Keratinocyte (primary cell): ENCODE results near the gene ITPKC. TPM values are rescaled to one million over a fixed set of nuclear protein-coding genes. Genes with fewer than 3 reads are reported as not detected.
A peak's percentile ranks its signal among the peaks of the same experiment; 100 is the strongest.

Experiments
- DNase-seq: peaks from one replicate; pipeline ENCODE4 v3.0.0-alpha.2; 2011; ENCODE audit warnings: low read depth, missing footprints, low spot score
- FAIRE-seq: peaks from 2 replicates; lab custom pipeline; 2011; peaks lifted over from hg19 to GRCh38; lab: Jason Lieb, UNC
- H2AFZ ChIP-seq: 2 replicates; pipeline ENCODE4 v1.6.0; 2012; ENCODE audit warnings: low read length, control low read depth, inconsistent platforms; ENCODE audit not compliant: control insufficient read depth
- H3K27ac ChIP-seq: 2 replicates; pipeline ENCODE4 v1.5.1; 2011; ENCODE audit warnings: low read length; ENCODE audit not compliant: control insufficient read depth, insufficient read depth
- H3K27me3 ChIP-seq: 3 replicates; pipeline ENCODE4 v1.6.0; 2011; ENCODE audit warnings: low read length; ENCODE audit not compliant: control insufficient read depth, insufficient read depth; ENCODE audit errors: extremely low read depth
- H3K36me3 ChIP-seq, 2 experiments: 2 replicates in 1 of 2; 3 replicates in 1 of 2; pipeline ENCODE4 v1.5.1; 2011; ENCODE audit warnings: low read length in 2 of 2, mild to moderate bottlenecking in 1 of 2; ENCODE audit not compliant: control insufficient read depth in 2 of 2, insufficient read depth in 2 of 2; ENCODE audit errors: extremely low read depth in 1 of 2
- H3K4me1 ChIP-seq: 3 replicates; pipeline ENCODE4 v1.5.1; 2011; ENCODE audit warnings: low read length; ENCODE audit not compliant: control insufficient read depth, insufficient read depth; ENCODE audit errors: extremely low read depth
- H3K4me2 ChIP-seq: 3 replicates; pipeline ENCODE4 v1.6.0; 2011; ENCODE audit warnings: low read depth, low read length; ENCODE audit not compliant: control insufficient read depth, insufficient read depth; ENCODE audit errors: extremely low read depth
- H3K4me3 ChIP-seq, 3 experiments: fragments of 200-600 bp in 1 of 3; sonication (generic) in 1 of 3; 2 replicates in 2 of 3; 3 replicates in 1 of 3; pipeline ENCODE4 v1.5.1; 2011 to 2016; ENCODE audit warnings: low read length in 3 of 3, mild to moderate bottlenecking in 3 of 3, control low read depth in 2 of 3, inconsistent platforms in 1 of 3, low read depth in 1 of 3, mixed read lengths in 1 of 3, mixed run types in 1 of 3, moderate library complexity in 1 of 3; ENCODE audit not compliant: control insufficient read depth in 2 of 3, insufficient read depth in 2 of 3; ENCODE audit errors: extremely low read depth in 1 of 3
- H3K79me2 ChIP-seq: 2 replicates; pipeline ENCODE4 v1.6.0; 2012; ENCODE audit warnings: low read length; ENCODE audit not compliant: control insufficient read depth, insufficient read depth
- H3K9ac ChIP-seq: 3 replicates; pipeline ENCODE4 v1.6.0; 2011; ENCODE audit warnings: low read length; ENCODE audit not compliant: control insufficient read depth, insufficient read depth; ENCODE audit errors: extremely low read depth
- H3K9me1 ChIP-seq: 3 replicates; pipeline ENCODE4 v1.6.0; 2011; ENCODE audit warnings: low read length; ENCODE audit not compliant: control insufficient read depth, insufficient read depth; ENCODE audit errors: extremely low read depth
- H3K9me3 ChIP-seq: 2 replicates; pipeline ENCODE4 v1.5.1; 2012; ENCODE audit warnings: low read depth, low read length; ENCODE audit not compliant: control insufficient read depth
- H4K20me1 ChIP-seq: 3 replicates; pipeline ENCODE4 v1.6.0; 2011; ENCODE audit warnings: low read length; ENCODE audit not compliant: control insufficient read depth, insufficient read depth; ENCODE audit errors: extremely low read depth
- CTCF ChIP-seq, 3 experiments: IDR thresholded peaks in 1 of 3; conservative IDR thresholded peaks in 1 of 3; optimal IDR thresholded peaks in 1 of 3; 2 replicates in 2 of 3; 3 replicates in 1 of 3; pipeline versions ENCODE3 to v1.5.1; 2011; ENCODE audit warnings: low read length in 3 of 3, mild to moderate bottlenecking in 3 of 3, moderate library complexity in 2 of 3, control low read depth in 1 of 3, inconsistent platforms in 1 of 3; ENCODE audit not compliant: insufficient read depth in 2 of 3; ENCODE audit errors: extremely low read depth in 1 of 3
- EZH2 ChIP-seq: IDR thresholded peaks from one replicate; pipeline ENCODE4 v1.6.1; 2012; ENCODE audit warnings: inconsistent platforms, mild to moderate bottlenecking, low read length, moderate library complexity
- dilution Hi-C: fragments of 300-500 bp; cut with MboI; formaldehyde crosslinking; loops from one replicate; pipeline ENCODE4 v1.7.0; 2020; ENCODE audit warnings: low sequenced_read_pairs; ENCODE audit not compliant: extremely low pct_ligation_motif_present
- polyA plus RNA-seq, 5 experiments: library from polyadenylated mRNA; depleted of rRNA in 3 of 5; stranded (reverse) in 3 of 5; stranded (forward) in 1 of 5; unstranded in 1 of 5; fragments of >200 nt; gene quantifications; 1 replicate in 1 of 5; 2 replicates in 3 of 5; 3 replicates in 1 of 5; pipeline versions ENCODE4 v1.2.1 to v1.2.3, GENCODE V29; 2011 to 2012; ENCODE audit warnings: missing spikeins in 2 of 5, low read depth in 1 of 5, low replicate concordance in 1 of 5

The ITPKC gene
- polyA plus RNA-seq, 1 donor (not counting 4 experiments of a cell fraction or from before 2014, with no cell fraction given) = 17.2 TPM

GRCh38 chr19:40709817-40710216 lies 7.1 kb upstream of the ITPKC start:
- no peak for DNase-seq
- Histone ChIP-seq H4K20me1 (no peaks in the 10 kb centered on the region), H3K4me2 (no peak overlapping the region), H3K79me2 (no peaks in the 10 kb centered on the region), H3K4me3 (no peak overlapping the region), H3K36me3 (peaks cover 16 to 27% of the 10 kb centered on the region in 2 experiments), H3K9ac (no peak overlapping the region), H3K9me3 (no peaks in the 10 kb centered on the region), H3K27ac (no peak overlapping the region), H3K4me1 (peaks cover 5% of the 10 kb centered on the region), H2AFZ (no peak overlapping the region), H3K9me1 (no peaks in the 10 kb centered on the region), H3K27me3 (no peaks in the 10 kb centered on the region)
- no peak for FAIRE-seq
- TF ChIP-seq CTCF (optimal IDR thresholded peaks at IDR 0.05 in 1 of 3, IDR thresholded peaks at IDR 0.05 in 1 of 3, conservative IDR thresholded peaks at IDR 0.05 in 1 of 3; ENCODE audit: extremely low read depth in 1 of 3, insufficient read depth in 2 of 3, low read length in 3 of 3) = no peak
- no peak for TF ChIP-seq EZH2
- dilution Hi-C loops = no loop called here

- no peaks in the 10 kb centered on the region for H4K20me1 ChIP-seq
- no peak for FAIRE-seq
- no peak for DNase-seq
- H3K4me2 ChIP-seq = peak overlapping the region; percentile 67
- H3K9ac ChIP-seq = peak overlapping the region; percentile 100
- dilution Hi-C loops = no loop called here
- no peaks in the 10 kb centered on the region for H3K27me3 ChIP-seq
- H3K4me3 ChIP-seq = peak overlapping the region in 1 of 3 experiments; percentile 53
- H3K4me1 ChIP-seq = peaks cover 10% of the 10 kb centered on the region
- H3K27ac ChIP-seq = no peak overlapping the region
- peaks cover 7% of the 10 kb centered on the region in 2 experiments for H3K36me3 ChIP-seq
- no peaks in the 10 kb centered on the region for H3K9me1 ChIP-seq
- TF ChIP-seq EZH2 (no peak), CTCF (optimal IDR thresholded peaks at IDR 0.05 in 1 of 3, IDR thresholded peaks at IDR 0.05 in 1 of 3, conservative IDR thresholded peaks at IDR 0.05 in 1 of 3; ENCODE audit: extremely low read depth in 1 of 3, insufficient read depth in 2 of 3, low read length in 3 of 3) (no peak)
- no peak overlapping the region for H2AFZ ChIP-seq
- no peaks in the 10 kb centered on the region for H3K9me3 ChIP-seq
- H3K79me2 ChIP-seq = peaks cover 18% of the 10 kb centered on the region
Measured at GRCh38 chr19:40713939-40714338, 3.0 kb upstream of the ITPKC start.
